Panc1 (cell line): ENCODE measurements around the gene YBEY. TPM values are rescaled to one million over a fixed set of nuclear protein-coding genes. Genes with fewer than 3 reads are reported as not detected.

Experiments used
- ATAC-seq: fragments of 200-7000 bp; cut with Tn5 transposase; 2 replicates; pipeline ENCODE4 v1.9.1; 2020; ENCODE audit warnings: mild to moderate bottlenecking, moderate library complexity
- BruUV-seq: library from RNA; stranded (reverse); fragments of 400-500 nt; replicated peaks from 2 replicates; lab custom pipeline; 2021; lab: Mats Ljungman, UMichigan
- CTCF ChIA-PET: fragments of 300-600 bp; sonication (Branson Sonifier 250); formaldehyde crosslinking; loops from one replicate; lab custom pipeline; 2022; ENCODE audit warnings: antibody characterized with exemption; lab: Charles Lee
- POLR2A ChIA-PET: fragments of 300-600 bp; sonication (Branson Sonifier 250); formaldehyde crosslinking; loops from one replicate; lab custom pipeline; 2022; ENCODE audit warnings: antibody characterized with exemption; lab: Charles Lee
- DNase-seq: peaks from one replicate; pipeline ENCODE4 v3.0.0-alpha.2; 2010; ENCODE audit warnings: low read depth, low spot score
- H3K27ac ChIP-seq: 2 replicates; pipeline ENCODE4 v1.5.1; 2011; ENCODE audit warnings: mild to moderate bottlenecking, low read length, inconsistent platforms
- H3K27me3 ChIP-seq: fragments of 200-500 bp; sonication (Bioruptor generic); 2 replicates; pipeline ENCODE4 v1.6.0; 2014; ENCODE audit warnings: low read length, inconsistent platforms; ENCODE audit not compliant: control insufficient read depth, insufficient read depth
- H3K36me3 ChIP-seq: fragments of 200-500 bp; sonication (Bioruptor generic); 2 replicates; pipeline ENCODE4 v1.5.1; 2014; ENCODE audit warnings: inconsistent platforms, mild to moderate bottlenecking, low read length, moderate library complexity; ENCODE audit not compliant: control insufficient read depth, insufficient read depth
- H3K4me1 ChIP-seq: 2 replicates; pipeline ENCODE4 v1.5.1; 2011; ENCODE audit warnings: inconsistent platforms, mild to moderate bottlenecking, low read length, moderate library complexity; ENCODE audit not compliant: control insufficient read depth, insufficient read depth
- H3K4me3 ChIP-seq, 2 experiments: 2 replicates each; pipeline ENCODE4 v1.5.1; 2011 to 2012; ENCODE audit warnings: low read depth in 2 of 2, low read length in 2 of 2, mild to moderate bottlenecking in 2 of 2, inconsistent platforms in 1 of 2, moderate library complexity in 1 of 2
- H3K9me3 ChIP-seq: fragments of 200-500 bp; sonication (Bioruptor generic); 2 replicates; pipeline ENCODE4 v1.5.1; 2014; ENCODE audit warnings: low read depth, mild to moderate bottlenecking, inconsistent platforms, low read length, moderate library complexity; ENCODE audit not compliant: control insufficient read depth, insufficient read depth
- POLR2AphosphoS5 ChIP-seq: IDR thresholded peaks from 2 replicates; pipeline ENCODE4 v1.6.1; 2012; ENCODE audit warnings: mild to moderate bottlenecking, low read depth, low read length, moderate library complexity
- SIN3A ChIP-seq: IDR thresholded peaks from 2 replicates; pipeline ENCODE4 v1.6.1; 2012; ENCODE audit warnings: low read depth, mild to moderate bottlenecking, low read length, moderate library complexity, borderline replicate concordance; ENCODE audit not compliant: insufficient read depth
- TCF7L2 ChIP-seq: IDR thresholded peaks from 2 replicates; pipeline ENCODE4 v1.6.1; 2011; ENCODE audit warnings: mild to moderate bottlenecking, low read depth, low read length, inconsistent platforms
- in situ Hi-C: cut with HindIII; loops from 2 replicates; pipeline ENCODE4 v1.10.0; 2016; ENCODE audit warnings: low sequenced_read_pairs, low pct_unique_long_range_greater_than_20kb
- intact Hi-C: fragments of 100-400 bp; cut with micrococcal nuclease; formaldehyde crosslinking; loops from one replicate; pipeline ENCODE4 v1.10.0; 2022; ENCODE audit not compliant: unreplicated experiment
- total RNA-seq: library from RNA; stranded (reverse); gene quantifications from one replicate; pipeline ENCODE4 v1.2.1, GENCODE V29; 2021; ENCODE audit not compliant: unreplicated experiment
- TF ChIP-seq, protein P1 (sequence below), 2 experiments: IDR thresholded peaks; 2 replicates each; pipeline ENCODE4 v1.6.1; 2011 to 2012; ENCODE audit warnings: low read depth in 2 of 2, control low read depth in 1 of 2, low read length in 1 of 2, mild to moderate bottlenecking in 1 of 2, moderate library complexity in 1 of 2; ENCODE audit not compliant: insufficient read depth in 1 of 2
- TF ChIP-seq, protein P2 (sequence below): fragments of 450-650 bp; IDR thresholded peaks from 2 replicates; pipeline ENCODE4 v1.5.1; 2017; ENCODE audit warnings: mild to moderate bottlenecking

Gene YBEY
- total RNA-seq, 1 experiment from 2014 or later, result 10.7 TPM

DNA sequence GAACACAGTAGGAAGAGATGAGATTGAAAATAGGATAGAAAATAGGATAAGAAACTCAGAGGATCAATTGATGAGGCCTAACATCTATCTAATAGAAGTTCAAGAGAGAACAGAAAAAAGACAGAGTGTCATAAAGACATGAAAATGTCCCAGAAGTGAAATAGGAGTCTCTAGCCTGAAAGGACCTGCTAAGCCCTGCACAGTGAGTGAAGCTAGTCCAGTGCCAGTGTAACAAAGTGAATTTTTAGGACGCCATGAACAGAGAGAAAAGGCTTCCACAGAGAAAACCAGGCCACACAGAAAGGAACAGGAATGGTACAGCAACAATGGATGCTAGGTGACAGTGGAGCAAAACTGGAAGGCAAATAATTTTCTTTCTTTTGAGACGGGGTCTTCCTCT lies 37.3 kb upstream of the YBEY start:
- Histone ChIP-seq H3K27ac (no peak overlapping the region), H3K4me1 (no peaks in the 10 kb centered on the region), H3K27me3 (no peaks in the 10 kb centered on the region), H3K9me3 (no peaks in the 10 kb centered on the region), H3K36me3 (peaks cover 3% of the 10 kb centered on the region), H3K4me3 (no peak overlapping the region)
- intact Hi-C loops (no loop called here), in situ Hi-C loops (no loop called here)
- no peak for DNase-seq
- CTCF ChIA-PET, result no interaction called here
- no TSS peak for BruUV-seq
- ATAC-seq, result no peak
- POLR2A ChIA-PET, result no interaction called here
- TF ChIP-seq, protein P1, sequence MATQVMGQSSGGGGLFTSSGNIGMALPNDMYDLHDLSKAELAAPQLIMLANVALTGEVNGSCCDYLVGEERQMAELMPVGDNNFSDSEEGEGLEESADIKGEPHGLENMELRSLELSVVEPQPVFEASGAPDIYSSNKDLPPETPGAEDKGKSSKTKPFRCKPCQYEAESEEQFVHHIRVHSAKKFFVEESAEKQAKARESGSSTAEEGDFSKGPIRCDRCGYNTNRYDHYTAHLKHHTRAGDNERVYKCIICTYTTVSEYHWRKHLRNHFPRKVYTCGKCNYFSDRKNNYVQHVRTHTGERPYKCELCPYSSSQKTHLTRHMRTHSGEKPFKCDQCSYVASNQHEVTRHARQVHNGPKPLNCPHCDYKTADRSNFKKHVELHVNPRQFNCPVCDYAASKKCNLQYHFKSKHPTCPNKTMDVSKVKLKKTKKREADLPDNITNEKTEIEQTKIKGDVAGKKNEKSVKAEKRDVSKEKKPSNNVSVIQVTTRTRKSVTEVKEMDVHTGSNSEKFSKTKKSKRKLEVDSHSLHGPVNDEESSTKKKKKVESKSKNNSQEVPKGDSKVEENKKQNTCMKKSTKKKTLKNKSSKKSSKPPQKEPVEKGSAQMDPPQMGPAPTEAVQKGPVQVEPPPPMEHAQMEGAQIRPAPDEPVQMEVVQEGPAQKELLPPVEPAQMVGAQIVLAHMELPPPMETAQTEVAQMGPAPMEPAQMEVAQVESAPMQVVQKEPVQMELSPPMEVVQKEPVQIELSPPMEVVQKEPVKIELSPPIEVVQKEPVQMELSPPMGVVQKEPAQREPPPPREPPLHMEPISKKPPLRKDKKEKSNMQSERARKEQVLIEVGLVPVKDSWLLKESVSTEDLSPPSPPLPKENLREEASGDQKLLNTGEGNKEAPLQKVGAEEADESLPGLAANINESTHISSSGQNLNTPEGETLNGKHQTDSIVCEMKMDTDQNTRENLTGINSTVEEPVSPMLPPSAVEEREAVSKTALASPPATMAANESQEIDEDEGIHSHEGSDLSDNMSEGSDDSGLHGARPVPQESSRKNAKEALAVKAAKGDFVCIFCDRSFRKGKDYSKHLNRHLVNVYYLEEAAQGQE (IDR thresholded peaks at IDR 0.05; ENCODE audit: insufficient read depth in 1 of 2, low read depth in 2 of 2, low read length in 1 of 2), result no peak
- no peak for TF ChIP-seq POLR2AphosphoS5
- TF ChIP-seq, protein P2, sequence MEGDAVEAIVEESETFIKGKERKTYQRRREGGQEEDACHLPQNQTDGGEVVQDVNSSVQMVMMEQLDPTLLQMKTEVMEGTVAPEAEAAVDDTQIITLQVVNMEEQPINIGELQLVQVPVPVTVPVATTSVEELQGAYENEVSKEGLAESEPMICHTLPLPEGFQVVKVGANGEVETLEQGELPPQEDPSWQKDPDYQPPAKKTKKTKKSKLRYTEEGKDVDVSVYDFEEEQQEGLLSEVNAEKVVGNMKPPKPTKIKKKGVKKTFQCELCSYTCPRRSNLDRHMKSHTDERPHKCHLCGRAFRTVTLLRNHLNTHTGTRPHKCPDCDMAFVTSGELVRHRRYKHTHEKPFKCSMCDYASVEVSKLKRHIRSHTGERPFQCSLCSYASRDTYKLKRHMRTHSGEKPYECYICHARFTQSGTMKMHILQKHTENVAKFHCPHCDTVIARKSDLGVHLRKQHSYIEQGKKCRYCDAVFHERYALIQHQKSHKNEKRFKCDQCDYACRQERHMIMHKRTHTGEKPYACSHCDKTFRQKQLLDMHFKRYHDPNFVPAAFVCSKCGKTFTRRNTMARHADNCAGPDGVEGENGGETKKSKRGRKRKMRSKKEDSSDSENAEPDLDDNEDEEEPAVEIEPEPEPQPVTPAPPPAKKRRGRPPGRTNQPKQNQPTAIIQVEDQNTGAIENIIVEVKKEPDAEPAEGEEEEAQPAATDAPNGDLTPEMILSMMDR, result no peak
- no peak for TF ChIP-seq TCF7L2
- no peak for TF ChIP-seq SIN3A

DNA sequence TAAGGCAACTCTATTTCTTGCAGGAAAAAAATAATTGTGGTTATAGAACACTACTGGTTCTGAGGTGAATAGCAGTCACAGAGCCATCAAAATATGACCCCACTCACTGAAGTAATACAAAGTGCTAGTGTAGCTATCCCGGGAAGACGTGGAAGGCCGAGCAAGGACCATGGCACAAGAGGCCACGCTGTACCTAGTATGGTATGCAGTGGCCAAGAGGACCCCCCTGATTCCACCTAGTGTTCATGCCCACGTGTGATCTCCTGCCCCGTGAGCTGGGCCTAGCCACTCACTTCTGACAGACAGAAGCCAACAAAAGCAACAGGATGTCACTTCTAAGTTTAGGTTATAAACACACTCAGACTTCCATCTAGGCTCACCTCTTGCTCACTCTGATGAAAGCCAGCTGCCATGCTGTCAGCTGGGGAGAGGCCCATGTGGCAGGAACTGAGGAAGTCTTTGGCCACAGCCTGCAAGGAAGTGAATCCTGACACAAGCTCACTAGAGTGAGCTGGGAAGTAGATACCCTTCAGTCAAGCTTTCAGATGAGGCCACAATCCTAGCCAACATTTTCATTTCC lies 35.9 kb upstream of the YBEY start:
- ChIA-PET POLR2A (no interaction called here), CTCF (no interaction called here)
- ATAC-seq (no peak), DNase-seq (no peak)
- BruUV-seq, result no TSS peak
- H3K36me3 ChIP-seq, result peaks cover 7% of the 10 kb centered on the region
- TF ChIP-seq, protein P1 (IDR thresholded peaks at IDR 0.05; ENCODE audit: insufficient read depth in 1 of 2, low read depth in 2 of 2, low read length in 1 of 2), result no peak
- TF ChIP-seq, protein P2, result no peak
- TF ChIP-seq SIN3A (no peak), POLR2AphosphoS5 (no peak), TCF7L2 (no peak)
- H3K27me3 ChIP-seq, result no peaks in the 10 kb centered on the region
- in situ Hi-C loops, result no loop called here
- H3K4me1 ChIP-seq, result no peaks in the 10 kb centered on the region
- intact Hi-C loops, result no loop called here
- H3K9me3 ChIP-seq, result no peaks in the 10 kb centered on the region
- H3K27ac ChIP-seq, result no peak overlapping the region
- no peak overlapping the region for H3K4me3 ChIP-seq
